PC-9 (cell line): ENCODE data around the gene P2RY13. TPM values are rescaled to one million over a fixed set of nuclear protein-coding genes. Genes with fewer than 3 reads are reported as not detected.

Experiments used
- BruUV-seq: library from RNA; stranded (reverse); fragments of 400-500 nt; replicated peaks from 2 replicates; lab custom pipeline; 2021; lab: Mats Ljungman, UMichigan
- CTCF ChIA-PET: fragments of 300-600 bp; sonication (Branson Sonifier 250); formaldehyde crosslinking; loops from one replicate; lab custom pipeline; 2022; ENCODE audit warnings: antibody characterized with exemption; lab: Charles Lee
- POLR2A ChIA-PET: fragments of 300-600 bp; sonication (Branson Sonifier 250); formaldehyde crosslinking; loops from one replicate; lab custom pipeline; 2022; ENCODE audit warnings: antibody characterized with exemption; ENCODE audit not compliant: unreplicated experiment; lab: Charles Lee
- DNase-seq, 2 experiments: peaks; one replicate each; pipeline versions ENCODE4 v3.0.0 to v3.0.0-alpha.2; 2015 to 2022; ENCODE audit warnings: mixed read lengths in 1 of 2
- H2AFZ ChIP-seq: fragments of 200-600 bp; sonication (generic); 2 replicates; pipeline ENCODE4 v1.8.1; 2017; ENCODE audit warnings: antibody characterized with exemption
- H3F3A ChIP-seq: fragments of 200-600 bp; sonication (generic); 2 replicates; pipeline ENCODE4 v1.8.1; 2017; ENCODE audit warnings: antibody characterized with exemption, mild to moderate bottlenecking, low read depth; ENCODE audit not compliant: insufficient read depth
- H3K27ac ChIP-seq: fragments of 200-600 bp; sonication (generic); 2 replicates; pipeline ENCODE4 v1.6.1; 2016; ENCODE audit warnings: mixed run types
- H3K27me3 ChIP-seq: fragments of 200-600 bp; sonication (generic); 2 replicates; pipeline ENCODE4 v1.6.1; 2016; ENCODE audit warnings: low read depth, mixed run types; ENCODE audit not compliant: insufficient read depth
- H3K36me3 ChIP-seq: fragments of 200-600 bp; sonication (generic); 2 replicates; pipeline ENCODE4 v1.6.1; 2016; ENCODE audit warnings: low read depth, mixed run types
- H3K4me1 ChIP-seq: fragments of 200-600 bp; sonication (generic); replicated peaks from 2 replicates; pipeline ENCODE4 v1.6.1; 2016; ENCODE audit warnings: mixed run types; ENCODE audit not compliant: insufficient read depth
- H3K4me2 ChIP-seq: fragments of 200-600 bp; sonication (generic); 2 replicates; pipeline ENCODE4 v1.6.1; 2017; ENCODE audit warnings: mixed run types
- H3K4me3 ChIP-seq: fragments of 200-600 bp; sonication (generic); 2 replicates; pipeline ENCODE4 v1.6.1; 2016; ENCODE audit warnings: mixed run types
- H3K79me2 ChIP-seq: fragments of 200-600 bp; sonication (generic); 2 replicates; pipeline ENCODE4 v1.6.1; 2017; ENCODE audit warnings: low read depth, mixed run types
- H3K9me2 ChIP-seq: fragments of 200-600 bp; sonication (generic); 2 replicates; pipeline ENCODE4 v1.8.1; 2017; ENCODE audit warnings: mild to moderate bottlenecking; ENCODE audit not compliant: insufficient read depth
- H3K9me3 ChIP-seq: fragments of 200-600 bp; sonication (generic); 2 replicates; pipeline ENCODE4 v1.8.1; 2016; ENCODE audit warnings: low read depth; ENCODE audit not compliant: insufficient read depth
- H4K20me1 ChIP-seq: fragments of 200-600 bp; sonication (generic); 2 replicates; pipeline ENCODE4 v1.8.1; 2017; ENCODE audit not compliant: insufficient read depth
- EZH2 ChIP-seq: fragments of 200-600 bp; sonication (generic); IDR thresholded peaks from 2 replicates; pipeline ENCODE4 v1.8.0; 2017; ENCODE audit warnings: antibody characterized with exemption, low read depth
- intact Hi-C: fragments of 100-400 bp; cut with micrococcal nuclease; formaldehyde crosslinking; loops from one replicate; pipeline ENCODE4 v1.10.0; 2022; ENCODE audit not compliant: unreplicated experiment
- total RNA-seq: library from RNA; stranded (reverse); gene quantifications from 2 replicates; pipeline ENCODE4 v1.2.3, GENCODE V29; 2021
- TF ChIP-seq, protein P1 (sequence below): fragments of 200-600 bp; sonication (generic); conservative IDR thresholded peaks from 2 replicates; pipeline ENCODE4 v1.6.1; 2017; ENCODE audit warnings: mixed run types, antibody characterized with exemption, mild to moderate bottlenecking, moderate library complexity

P2RY13 gene
- total RNA-seq, 1 experiment from 2014 or later = not detected

DNA sequence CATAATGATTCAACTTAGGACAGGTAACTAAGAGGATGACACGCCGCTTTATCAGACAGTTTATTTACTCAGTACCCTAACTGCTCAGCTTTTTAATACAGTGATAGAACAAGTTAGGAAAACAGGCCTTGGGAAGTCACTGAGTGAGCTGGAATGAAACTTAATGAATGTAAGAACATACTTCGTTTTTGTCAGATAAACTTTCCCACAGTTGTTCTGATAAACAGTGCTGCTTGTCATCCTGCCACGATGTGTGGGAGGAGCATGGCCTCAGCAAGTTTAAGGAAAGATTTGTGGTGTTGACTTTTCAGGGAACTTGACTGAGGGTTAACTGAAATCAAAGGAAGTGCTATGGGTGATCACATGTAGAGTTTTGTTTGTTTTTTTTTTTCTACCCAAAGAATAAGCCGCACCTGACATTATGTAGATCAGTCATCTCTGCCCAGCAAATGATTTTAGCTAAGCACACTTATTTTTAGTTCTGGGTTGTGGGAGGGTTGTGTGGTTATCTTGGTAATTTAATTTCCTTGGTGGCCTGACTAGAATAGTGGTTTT lies 45.4 kb downstream of the P2RY13 start:
- POLR2A ChIA-PET = no interaction called here
- Histone ChIP-seq H3K9me2 (no peaks in the 10 kb centered on the region), H4K20me1 (no peaks in the 10 kb centered on the region), H3K4me1 (peaks cover 8% of the 10 kb centered on the region), H3K27ac (peak overlapping the region; percentile 9), H3K4me2 (no peak overlapping the region), H3K4me3 (no peak overlapping the region), H3F3A (no peaks in the 10 kb centered on the region), H3K27me3 (no peaks in the 10 kb centered on the region), H3K36me3 (no peaks in the 10 kb centered on the region), H2AFZ (peak overlapping the region; percentile 54; the same call in 1 of the 2 replicates), H3K79me2 (no peaks in the 10 kb centered on the region), H3K9me3 (no peaks in the 10 kb centered on the region)
- DNase-seq = no peak
- TF ChIP-seq, protein P1, sequence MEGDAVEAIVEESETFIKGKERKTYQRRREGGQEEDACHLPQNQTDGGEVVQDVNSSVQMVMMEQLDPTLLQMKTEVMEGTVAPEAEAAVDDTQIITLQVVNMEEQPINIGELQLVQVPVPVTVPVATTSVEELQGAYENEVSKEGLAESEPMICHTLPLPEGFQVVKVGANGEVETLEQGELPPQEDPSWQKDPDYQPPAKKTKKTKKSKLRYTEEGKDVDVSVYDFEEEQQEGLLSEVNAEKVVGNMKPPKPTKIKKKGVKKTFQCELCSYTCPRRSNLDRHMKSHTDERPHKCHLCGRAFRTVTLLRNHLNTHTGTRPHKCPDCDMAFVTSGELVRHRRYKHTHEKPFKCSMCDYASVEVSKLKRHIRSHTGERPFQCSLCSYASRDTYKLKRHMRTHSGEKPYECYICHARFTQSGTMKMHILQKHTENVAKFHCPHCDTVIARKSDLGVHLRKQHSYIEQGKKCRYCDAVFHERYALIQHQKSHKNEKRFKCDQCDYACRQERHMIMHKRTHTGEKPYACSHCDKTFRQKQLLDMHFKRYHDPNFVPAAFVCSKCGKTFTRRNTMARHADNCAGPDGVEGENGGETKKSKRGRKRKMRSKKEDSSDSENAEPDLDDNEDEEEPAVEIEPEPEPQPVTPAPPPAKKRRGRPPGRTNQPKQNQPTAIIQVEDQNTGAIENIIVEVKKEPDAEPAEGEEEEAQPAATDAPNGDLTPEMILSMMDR = no peak
- no peak for TF ChIP-seq EZH2
- intact Hi-C loops = loop anchor here (1.0 to 10.0 kb wide), 5 partner anchors 57 to 749 kb away; no protein-coding TSS in a partner anchor
- BruUV-seq = no TSS peak
- CTCF ChIA-PET = no interaction called here

DNA sequence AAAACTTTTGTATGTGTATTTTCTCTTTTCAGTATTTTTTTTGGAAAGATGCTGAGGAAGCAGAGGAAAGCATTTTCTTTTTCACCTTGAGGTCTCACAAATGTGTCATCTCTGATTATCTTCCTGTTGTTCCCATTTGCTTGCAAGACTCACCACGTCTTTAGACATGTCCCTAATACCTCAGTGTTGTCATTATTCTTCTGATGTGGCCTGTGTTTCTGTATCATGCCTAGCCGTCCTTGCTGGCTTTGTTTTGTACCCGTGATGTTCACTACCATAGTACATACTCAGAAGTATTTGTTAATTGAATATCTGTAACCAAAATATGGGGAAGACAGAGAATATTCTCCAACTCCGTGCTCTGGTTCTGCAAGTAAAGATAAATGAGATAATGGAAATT lies 46.0 kb downstream of the P2RY13 start:
- intact Hi-C loops = loop anchor here (1.0 to 10.0 kb wide), 5 partner anchors 56 to 749 kb away; no protein-coding TSS in a partner anchor
- no TSS peak for BruUV-seq
- H3F3A ChIP-seq = no peaks in the 10 kb centered on the region
- CTCF ChIA-PET = no interaction called here
- POLR2A ChIA-PET = no interaction called here
- H3K4me3 ChIP-seq = no peak overlapping the region
- no peaks in the 10 kb centered on the region for H4K20me1 ChIP-seq
- TF ChIP-seq EZH2 = no peak
- TF ChIP-seq, protein P1 = no peak
- H3K9me2 ChIP-seq = no peaks in the 10 kb centered on the region
- H3K79me2 ChIP-seq = no peaks in the 10 kb centered on the region
- H3K9me3 ChIP-seq = no peaks in the 10 kb centered on the region
- peaks cover 8% of the 10 kb centered on the region for H3K4me1 ChIP-seq
- DNase-seq = no peak
- no peaks in the 10 kb centered on the region for H3K27me3 ChIP-seq
- H3K4me2 ChIP-seq = no peak overlapping the region
- H3K36me3 ChIP-seq = no peaks in the 10 kb centered on the region
- H2AFZ ChIP-seq = no peak overlapping the region
- H3K27ac ChIP-seq = peak overlapping the region; percentile 9

DNA sequence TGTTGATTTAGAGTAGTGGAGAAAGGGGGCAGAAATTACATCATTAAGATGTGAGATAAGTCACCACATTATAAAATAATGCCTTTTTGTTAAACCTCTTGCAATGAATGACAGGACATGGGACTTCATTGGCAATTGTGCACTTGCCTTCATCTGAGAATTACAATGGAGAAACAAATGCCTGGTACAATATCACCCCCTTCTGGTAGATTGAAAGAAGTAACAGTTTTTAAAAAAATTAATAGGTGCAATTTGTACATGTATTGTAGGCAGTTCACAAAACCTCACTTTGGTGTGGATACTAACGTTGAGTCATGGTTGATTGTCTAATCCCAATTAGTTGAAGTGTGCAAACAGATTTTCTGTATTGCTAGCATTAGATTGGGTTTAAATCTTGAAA lies 46.4 kb downstream of the P2RY13 start:
- POLR2A ChIA-PET = no interaction called here
- no peak overlapping the region for H3K27ac ChIP-seq
- DNase-seq = peak in 1 of 2 experiments; percentile 54

More for the DNA sequence above, 46.4 kb downstream of the P2RY13 start:
- Histone ChIP-seq H4K20me1 (no peaks in the 10 kb centered on the region), H3F3A (no peaks in the 10 kb centered on the region), H3K4me1 (peaks cover 8% of the 10 kb centered on the region), H3K4me3 (no peak overlapping the region), H2AFZ (no peak overlapping the region), H3K4me2 (no peak overlapping the region), H3K27me3 (no peaks in the 10 kb centered on the region), H3K36me3 (no peaks in the 10 kb centered on the region), H3K79me2 (no peaks in the 10 kb centered on the region), H3K9me3 (no peaks in the 10 kb centered on the region), H3K9me2 (no peaks in the 10 kb centered on the region)
- CTCF ChIA-PET = interaction anchor here (0.6 kb wide), 1 partner anchor 116 kb away, joined by 3 read pairs; no protein-coding TSS in a partner anchor
- intact Hi-C loops = loop anchor here (1.0 to 10.0 kb wide), 5 partner anchors 56 to 748 kb away; no protein-coding TSS in a partner anchor
- TF ChIP-seq, protein P1 = peak; percentile 91
- no peak for TF ChIP-seq EZH2
- no TSS peak for BruUV-seq
